ENCODE data around the gene CDH23.

The CDH23 gene

GRCh38 chr10:71723311-71723710, 326.6 kb downstream of the CDH23 start:
- Histone ChIP-seq H4K20me1 (ENCODE audit: insufficient read depth, low read length, poor library complexity, severe bottlenecking) (no peaks in the 10 kb centered on the region), H3F3A (ENCODE audit: low read depth) (no peaks in the 10 kb centered on the region)

GRCh38 chr10:71724539-71724938, 327.8 kb downstream of the CDH23 start:
- Histone ChIP-seq H3K9me2 (replicated peaks; ENCODE audit: low read depth, low read length) (no peaks in the 10 kb centered on the region), H3K9ac (ENCODE audit: low read depth, low read length, poor library complexity, severe bottlenecking) (no peak overlapping the region), H3K9me3 (ENCODE audit: insufficient read depth, low read depth, low read length) (no peaks in the 10 kb centered on the region), H3K4me1 (ENCODE audit: insufficient read depth, low read length, poor library complexity, severe bottlenecking) (peaks cover 39% of the 10 kb centered on the region), H2AFZ (ENCODE audit: low read length) (no peak overlapping the region), H3K27me3 (ENCODE audit: insufficient read depth, low read length, poor library complexity, severe bottlenecking) (no peaks in the 10 kb centered on the region), H3K79me2 (ENCODE audit: insufficient read depth, low read length) (no peaks in the 10 kb centered on the region), H3K4me3 (ENCODE audit: low read length, poor library complexity, severe bottlenecking) (no peak overlapping the region), H3F3A (ENCODE audit: low read depth) (no peaks in the 10 kb centered on the region), H3K4me2 (ENCODE audit: low read depth, low read length, poor library complexity, severe bottlenecking) (no peak overlapping the region), H3K36me3 (ENCODE audit: insufficient read depth, low read length) (no peaks in the 10 kb centered on the region), H4K20me1 (ENCODE audit: insufficient read depth, low read length, poor library complexity, severe bottlenecking) (no peaks in the 10 kb centered on the region)
- TF ChIP-seq CTCF (conservative IDR thresholded peaks at IDR 0.05; ENCODE audit: low read length) (no peak), EZH2phosphoT487 (IDR thresholded peaks at IDR 0.05; ENCODE audit: borderline replicate concordance) (no peak)

More at GRCh38 chr10:71723311-71723710, 326.6 kb downstream of the CDH23 start:
- Histone ChIP-seq H3K9ac (ENCODE audit: low read depth, low read length, poor library complexity, severe bottlenecking) (no peak overlapping the region), H3K4me1 (ENCODE audit: insufficient read depth, low read length, poor library complexity, severe bottlenecking) (peaks cover 29% of the 10 kb centered on the region), H3K9me2 (replicated peaks; ENCODE audit: low read depth, low read length) (no peaks in the 10 kb centered on the region), H2AFZ (ENCODE audit: low read length) (no peak overlapping the region), H3K27me3 (ENCODE audit: insufficient read depth, low read length, poor library complexity, severe bottlenecking) (no peaks in the 10 kb centered on the region), H3K36me3 (ENCODE audit: insufficient read depth, low read length) (no peaks in the 10 kb centered on the region), H3K4me2 (ENCODE audit: low read depth, low read length, poor library complexity, severe bottlenecking) (no peak overlapping the region), H3K79me2 (ENCODE audit: insufficient read depth, low read length) (no peaks in the 10 kb centered on the region), H3K4me3 (ENCODE audit: low read length, poor library complexity, severe bottlenecking) (no peak overlapping the region), H3K9me3 (ENCODE audit: insufficient read depth, low read depth, low read length) (no peaks in the 10 kb centered on the region)
- TF ChIP-seq EZH2phosphoT487 (IDR thresholded peaks at IDR 0.05; ENCODE audit: borderline replicate concordance), result no peak

- H2AFZ ChIP-seq (ENCODE audit: low read length), result no peak overlapping the region
- H3K4me2 ChIP-seq (ENCODE audit: low read depth, low read length, poor library complexity, severe bottlenecking), result no peak overlapping the region
- no peak overlapping the region for H3K4me3 ChIP-seq (ENCODE audit: low read length, poor library complexity, severe bottlenecking)
- no peaks in the 10 kb centered on the region for H3K36me3 ChIP-seq (ENCODE audit: insufficient read depth, low read length)
- H4K20me1 ChIP-seq (ENCODE audit: insufficient read depth, low read length, poor library complexity, severe bottlenecking), result no peaks in the 10 kb centered on the region
- no peak for TF ChIP-seq CTCF (conservative IDR thresholded peaks at IDR 0.05; ENCODE audit: low read length)
- no peak for TF ChIP-seq EZH2phosphoT487 (IDR thresholded peaks at IDR 0.05; ENCODE audit: borderline replicate concordance)
- no peaks in the 10 kb centered on the region for H3K27me3 ChIP-seq (ENCODE audit: insufficient read depth, low read length, poor library complexity, severe bottlenecking)
- peaks cover 39% of the 10 kb centered on the region for H3K4me1 ChIP-seq (ENCODE audit: insufficient read depth, low read length, poor library complexity, severe bottlenecking)
- no peaks in the 10 kb centered on the region for H3F3A ChIP-seq (ENCODE audit: low read depth)
- no peaks in the 10 kb centered on the region for H3K9me2 ChIP-seq (replicated peaks; ENCODE audit: low read depth, low read length)
- H3K9ac ChIP-seq (ENCODE audit: low read depth, low read length, poor library complexity, severe bottlenecking), result no peak overlapping the region
- no peaks in the 10 kb centered on the region for H3K79me2 ChIP-seq (ENCODE audit: insufficient read depth, low read length)
- H3K9me3 ChIP-seq (ENCODE audit: insufficient read depth, low read depth, low read length), result no peaks in the 10 kb centered on the region
Measured at GRCh38 chr10:71725249-71725648, 328.5 kb downstream of the CDH23 start.

- Histone ChIP-seq H2AFZ (ENCODE audit: low read length) (no peak overlapping the region), H4K20me1 (ENCODE audit: insufficient read depth, low read length, poor library complexity, severe bottlenecking) (no peaks in the 10 kb centered on the region), H3K9me2 (replicated peaks; ENCODE audit: low read depth, low read length) (no peaks in the 10 kb centered on the region), H3K9ac (ENCODE audit: low read depth, low read length, poor library complexity, severe bottlenecking) (peak overlapping the region; percentile 38), H3F3A (ENCODE audit: low read depth) (no peaks in the 10 kb centered on the region), H3K36me3 (ENCODE audit: insufficient read depth, low read length) (no peaks in the 10 kb centered on the region), H3K9me3 (ENCODE audit: insufficient read depth, low read depth, low read length) (no peaks in the 10 kb centered on the region), H3K79me2 (ENCODE audit: insufficient read depth, low read length) (no peaks in the 10 kb centered on the region), H3K4me1 (ENCODE audit: insufficient read depth, low read length, poor library complexity, severe bottlenecking) (peaks cover 39% of the 10 kb centered on the region), H3K4me2 (ENCODE audit: low read depth, low read length, poor library complexity, severe bottlenecking) (no peak overlapping the region), H3K27me3 (ENCODE audit: insufficient read depth, low read length, poor library complexity, severe bottlenecking) (no peaks in the 10 kb centered on the region), H3K4me3 (ENCODE audit: low read length, poor library complexity, severe bottlenecking) (no peak overlapping the region)
- TF ChIP-seq CTCF (conservative IDR thresholded peaks at IDR 0.05; ENCODE audit: low read length) (peak; percentile 56), EZH2phosphoT487 (IDR thresholded peaks at IDR 0.05; ENCODE audit: borderline replicate concordance) (no peak)
Measured at GRCh38 chr10:71725998-71726579, 329.4 kb downstream of the CDH23 start.

Measured in Loucy (cell line).